ENCODE results near the gene PPP1R13L. TPM values are rescaled to one million over a fixed set of nuclear protein-coding genes. Genes with fewer than 3 reads are reported as not detected.

The PPP1R13L gene
- total RNA-seq, 1 donor from 2014 or later: 5.1 TPM

DNA sequence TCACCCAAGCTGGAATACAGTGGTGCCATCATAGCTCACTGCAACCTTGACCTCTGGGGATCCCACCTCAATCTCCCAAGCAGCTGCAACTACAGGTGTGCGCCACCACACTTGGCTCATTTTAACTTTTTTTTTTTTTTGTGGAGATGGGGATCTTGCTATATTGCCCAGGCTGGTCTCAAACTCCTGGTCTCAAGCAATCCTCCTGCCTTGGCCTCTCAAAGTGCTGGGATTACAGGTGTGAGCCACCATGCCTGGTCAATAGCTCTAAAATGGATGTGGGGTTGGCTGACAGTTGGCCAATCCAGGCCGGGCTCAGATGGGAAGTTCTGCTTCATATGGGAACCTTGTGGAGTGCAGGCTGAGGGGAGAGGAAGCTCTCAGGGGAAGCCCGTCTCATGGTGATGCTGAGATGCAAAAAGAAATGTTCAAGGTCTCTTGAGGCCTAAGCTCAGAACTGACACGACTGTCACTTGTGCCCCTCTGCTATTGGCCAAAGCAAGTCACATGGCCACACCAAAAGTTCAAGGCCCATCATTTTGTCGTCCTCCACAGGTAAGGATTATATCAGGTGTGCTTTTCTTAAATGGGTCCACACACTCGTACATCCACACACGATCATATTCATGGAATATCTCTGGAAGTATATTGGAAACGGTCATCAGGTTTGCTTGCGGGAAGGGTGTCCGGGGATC, 71.1 kb downstream of the PPP1R13L start:
- intact Hi-C loops (cut with micrococcal nuclease): no loop called here
- ChIA-PET CTCF (interaction anchor here (0.6 kb wide), 1 partner anchor 68 kb away, joined by 4 read pairs; no protein-coding TSS in a partner anchor), POLR2A (interaction anchor here (0.6 kb wide), 1 partner anchor 15 kb away, joined by 4 read pairs; no protein-coding TSS in a partner anchor)
- H3K9me3 Mint-ChIP-seq: no peaks in the 10 kb centered on the region
- H3K36me3 Mint-ChIP-seq (ENCODE audit: low read depth): no peaks in the 10 kb centered on the region
- peaks cover 3% of the 10 kb centered on the region for H3K4me1 Mint-ChIP-seq
- H3K27ac Mint-ChIP-seq: no peak overlapping the region
- TF ChIP-seq, protein P1, sequence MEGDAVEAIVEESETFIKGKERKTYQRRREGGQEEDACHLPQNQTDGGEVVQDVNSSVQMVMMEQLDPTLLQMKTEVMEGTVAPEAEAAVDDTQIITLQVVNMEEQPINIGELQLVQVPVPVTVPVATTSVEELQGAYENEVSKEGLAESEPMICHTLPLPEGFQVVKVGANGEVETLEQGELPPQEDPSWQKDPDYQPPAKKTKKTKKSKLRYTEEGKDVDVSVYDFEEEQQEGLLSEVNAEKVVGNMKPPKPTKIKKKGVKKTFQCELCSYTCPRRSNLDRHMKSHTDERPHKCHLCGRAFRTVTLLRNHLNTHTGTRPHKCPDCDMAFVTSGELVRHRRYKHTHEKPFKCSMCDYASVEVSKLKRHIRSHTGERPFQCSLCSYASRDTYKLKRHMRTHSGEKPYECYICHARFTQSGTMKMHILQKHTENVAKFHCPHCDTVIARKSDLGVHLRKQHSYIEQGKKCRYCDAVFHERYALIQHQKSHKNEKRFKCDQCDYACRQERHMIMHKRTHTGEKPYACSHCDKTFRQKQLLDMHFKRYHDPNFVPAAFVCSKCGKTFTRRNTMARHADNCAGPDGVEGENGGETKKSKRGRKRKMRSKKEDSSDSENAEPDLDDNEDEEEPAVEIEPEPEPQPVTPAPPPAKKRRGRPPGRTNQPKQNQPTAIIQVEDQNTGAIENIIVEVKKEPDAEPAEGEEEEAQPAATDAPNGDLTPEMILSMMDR (IDR thresholded peaks at IDR 0.05): no peak
- DNase-seq (no peak), ATAC-seq (ENCODE audit: low read depth) (no peak)
- H3K27me3 Mint-ChIP-seq: peaks cover 9% of the 10 kb centered on the region
- no peak overlapping the region for H3K4me3 Mint-ChIP-seq

DNA sequence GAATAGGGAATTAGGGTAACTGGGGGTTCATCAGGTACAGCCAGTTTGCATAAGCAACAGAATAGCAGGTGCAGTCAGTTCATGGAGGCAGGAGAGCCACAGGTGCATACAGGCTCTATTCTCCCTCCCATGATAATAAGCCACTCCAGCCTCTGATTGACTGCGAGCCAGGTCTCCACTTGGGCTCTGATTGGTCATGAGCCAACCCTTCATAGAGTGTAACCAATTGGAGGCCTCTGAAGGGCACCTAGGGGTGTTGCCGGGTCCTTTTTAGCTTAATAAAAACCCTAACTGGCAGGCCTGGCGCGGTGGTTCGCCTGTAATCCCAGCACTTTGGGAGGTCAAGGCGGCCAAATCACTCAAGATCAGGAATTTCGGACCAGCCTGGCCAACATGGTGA, 73.5 kb downstream of the PPP1R13L start:
- H3K4me1 Mint-ChIP-seq: peaks cover under 1% of the 10 kb centered on the region
- intact Hi-C loops (cut with micrococcal nuclease): no loop called here

More for the DNA sequence above, 73.5 kb downstream of the PPP1R13L start:
- Mint-ChIP-seq H3K4me3 (no peak overlapping the region), H3K9me3 (no peaks in the 10 kb centered on the region), H3K27me3 (peaks cover 11% of the 10 kb centered on the region), H3K36me3 (ENCODE audit: low read depth) (no peaks in the 10 kb centered on the region), H3K27ac (no peak overlapping the region)
- ATAC-seq (ENCODE audit: low read depth): no peak
- CTCF ChIA-PET: no interaction called here
- TF ChIP-seq, protein P1 (IDR thresholded peaks at IDR 0.05): no peak
- POLR2A ChIA-PET: no interaction called here
- DNase-seq: no peak

Other genes starting within 250 kb of the PPP1R13L start
- 0.11 and 0.12 TPM in 2 replicates for gene NKPD1, start 244.1 kb downstream of the PPP1R13L start, total RNA-seq
- 51.8 and 56.0 TPM in 2 replicates for gene TRAPPC6A, start 226.8 kb downstream of the PPP1R13L start, total RNA-seq
- gene BLOC1S3, start 226.3 kb downstream of the PPP1R13L start, total RNA-seq: 15.6 and 16.5 TPM in 2 replicates
- not detected in 2 replicates for gene EXOC3L2, start 159.7 kb downstream of the PPP1R13L start, total RNA-seq
- 26.0 and 28.0 TPM in 2 replicates for gene MARK4, start 153.8 kb downstream of the PPP1R13L start, total RNA-seq
- gene CKM, start 82.2 kb downstream of the PPP1R13L start, total RNA-seq: not detected in 2 replicates
- gene KLC3, start 64.3 kb downstream of the PPP1R13L start, total RNA-seq: not detected in 2 replicates
- gene ERCC2, start 34.5 kb downstream of the PPP1R13L start, total RNA-seq: 29.8 and 31.5 TPM in 2 replicates
- gene POLR1G, start 1.6 kb upstream of the PPP1R13L start, total RNA-seq: 6.7 and 6.8 TPM in 2 replicates
- 69.2 and 71.6 TPM in 2 replicates for gene ERCC1, start 18.8 kb upstream of the PPP1R13L start, total RNA-seq
- 16.8 and 20.4 TPM in 2 replicates for gene FOSB, start 62.9 kb upstream of the PPP1R13L start, total RNA-seq
- 1.2 and 1.5 TPM in 2 replicates for gene RTN2, start 92.0 kb upstream of the PPP1R13L start, total RNA-seq
- 0.80 and 1.4 TPM in 2 replicates for gene PPM1N, start 93.4 kb upstream of the PPP1R13L start, total RNA-seq
- 294 and 300 TPM in 2 replicates for gene VASP, start 102.4 kb upstream of the PPP1R13L start, total RNA-seq
- gene OPA3, start 179.7 kb upstream of the PPP1R13L start, total RNA-seq: 12.0 and 14.4 TPM in 2 replicates
- not detected in 2 replicates for gene GPR4, start 197.1 kb upstream of the PPP1R13L start, total RNA-seq
- gene EML2, start 234.3 kb upstream of the PPP1R13L start, total RNA-seq: 73.8 and 97.7 TPM in 2 replicates

Data from activated B cell treated with CpG ODN at 0.5 μM for 24 hours (primary cell).